NCI-H2196 (cell line): Measurements from ENCODE around the gene CD48.
"Not testable (repeated sequence)": the region's sequence is repeated elsewhere in the genome, so short reads cannot be mapped to it uniquely, and the experiment has no call there.

ENCODE experiments used
- DNase-seq: peaks from one replicate; lab custom pipeline; 2025; ENCODE audit not compliant: unreplicated experiment; lab: John Stamatoyannopoulos, UW

The CD48 gene

DNA sequence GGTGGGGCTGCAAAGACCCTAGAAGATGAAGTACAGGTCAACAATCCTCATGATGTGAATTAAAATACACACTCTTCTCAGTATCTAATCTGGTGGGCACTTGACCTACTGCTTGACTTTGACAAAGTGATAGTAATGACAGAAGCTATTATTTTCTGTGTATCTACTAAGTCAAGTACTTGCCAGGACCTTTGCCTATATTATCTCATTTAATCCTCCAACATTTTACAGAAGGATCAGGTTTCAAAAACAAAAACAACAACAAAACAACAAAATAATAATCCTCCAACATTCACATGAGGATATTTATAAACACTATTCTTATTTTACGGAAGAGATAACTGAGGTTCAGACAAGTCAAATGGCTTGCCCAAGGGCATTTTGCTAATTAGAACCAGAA, 4.4 kb upstream of the CD48 start:
- no peak for DNase-seq

- DNase-seq, result not testable (repeated sequence)
Observed at GRCh38 chr1:160714034-160714648, 2.5 kb upstream of the CD48 start.

GRCh38 chr1:160713161-160713560, 1.5 kb upstream of the CD48 start:
- DNase-seq, result no peak

- not testable (repeated sequence) for DNase-seq
Observed at GRCh38 chr1:160712525-160713080, 981 bp upstream of the CD48 start.

- no peak for DNase-seq
Observed at GRCh38 chr1:160711276-160711601, 383 bp downstream of the CD48 start.

DNA sequence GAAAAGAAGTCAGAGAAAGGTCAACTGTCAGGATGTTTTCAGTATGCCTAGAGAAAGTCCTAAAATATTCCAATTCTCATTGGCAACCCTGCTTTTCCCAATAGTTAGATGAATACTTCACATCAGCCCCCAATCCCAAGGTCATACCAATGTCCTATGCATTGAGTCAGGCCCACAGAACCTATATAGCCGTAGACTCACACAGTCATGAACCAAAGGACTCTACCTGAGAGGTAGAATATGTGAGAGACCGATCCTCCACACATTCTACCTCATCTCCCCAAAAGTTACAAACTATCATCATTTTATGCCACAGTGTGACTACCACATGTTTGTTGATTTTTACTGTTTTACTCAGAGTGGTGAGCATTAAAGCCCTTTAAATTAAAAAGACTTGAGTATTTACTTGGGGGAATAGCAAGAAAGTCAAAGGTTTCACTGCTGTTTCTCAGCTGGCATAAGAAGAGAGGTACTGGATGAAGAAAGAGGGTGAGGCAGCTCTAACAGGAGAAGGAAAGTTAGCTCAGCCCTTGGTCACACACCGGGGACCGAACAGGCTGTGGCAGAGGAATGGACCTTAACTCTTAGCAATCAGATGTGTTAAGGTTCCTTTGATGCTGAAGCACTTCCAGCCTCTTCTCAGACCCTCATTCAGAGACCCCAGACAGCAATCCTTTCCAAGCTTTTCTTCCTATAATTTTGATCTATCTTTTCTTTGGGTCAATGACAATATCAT, 937 bp downstream of the CD48 start:
- DNase-seq, result no peak

DNA sequence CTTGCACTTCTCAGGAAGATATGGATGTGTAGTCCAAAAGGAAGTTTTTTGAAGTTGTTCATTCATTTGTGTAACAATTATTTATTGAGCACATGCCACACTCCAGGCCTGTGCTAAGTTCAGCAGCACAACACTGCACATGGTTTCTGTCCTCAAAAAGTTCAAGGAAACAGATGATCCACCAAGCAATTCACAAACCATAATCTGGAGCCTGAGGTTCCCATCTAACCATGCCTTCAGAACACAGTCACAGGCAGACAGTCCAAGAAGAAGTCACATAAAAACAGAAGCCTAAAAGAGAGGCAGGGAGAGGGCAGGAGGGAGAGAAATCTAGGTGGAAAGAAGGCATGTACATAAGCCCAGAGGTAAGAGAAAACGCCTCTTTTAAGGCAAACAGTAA, 1.9 kb downstream of the CD48 start:
- no peak for DNase-seq

DNA sequence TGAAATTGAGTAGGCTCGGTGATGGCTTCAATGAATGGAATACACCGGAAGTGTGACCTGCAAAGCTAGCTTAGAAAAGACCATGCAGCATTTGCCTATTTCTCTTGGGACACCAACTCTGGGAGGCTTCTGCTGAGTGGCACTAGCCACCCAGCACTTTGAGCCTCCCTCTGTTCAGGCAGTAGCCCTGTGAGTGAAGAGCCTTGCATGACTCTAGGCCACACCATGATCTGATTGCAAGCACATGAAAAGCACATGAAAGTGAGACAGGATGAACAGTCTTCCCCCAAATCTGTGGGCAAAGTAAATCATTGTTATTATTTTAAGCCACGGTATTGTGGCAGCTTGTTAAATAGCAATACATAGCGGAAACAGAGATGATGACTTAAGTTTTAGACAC, 2.8 kb downstream of the CD48 start:
- no peak for DNase-seq

- DNase-seq, result no peak
Observed at GRCh38 chr1:160708118-160708517, 3.5 kb downstream of the CD48 start.

DNA sequence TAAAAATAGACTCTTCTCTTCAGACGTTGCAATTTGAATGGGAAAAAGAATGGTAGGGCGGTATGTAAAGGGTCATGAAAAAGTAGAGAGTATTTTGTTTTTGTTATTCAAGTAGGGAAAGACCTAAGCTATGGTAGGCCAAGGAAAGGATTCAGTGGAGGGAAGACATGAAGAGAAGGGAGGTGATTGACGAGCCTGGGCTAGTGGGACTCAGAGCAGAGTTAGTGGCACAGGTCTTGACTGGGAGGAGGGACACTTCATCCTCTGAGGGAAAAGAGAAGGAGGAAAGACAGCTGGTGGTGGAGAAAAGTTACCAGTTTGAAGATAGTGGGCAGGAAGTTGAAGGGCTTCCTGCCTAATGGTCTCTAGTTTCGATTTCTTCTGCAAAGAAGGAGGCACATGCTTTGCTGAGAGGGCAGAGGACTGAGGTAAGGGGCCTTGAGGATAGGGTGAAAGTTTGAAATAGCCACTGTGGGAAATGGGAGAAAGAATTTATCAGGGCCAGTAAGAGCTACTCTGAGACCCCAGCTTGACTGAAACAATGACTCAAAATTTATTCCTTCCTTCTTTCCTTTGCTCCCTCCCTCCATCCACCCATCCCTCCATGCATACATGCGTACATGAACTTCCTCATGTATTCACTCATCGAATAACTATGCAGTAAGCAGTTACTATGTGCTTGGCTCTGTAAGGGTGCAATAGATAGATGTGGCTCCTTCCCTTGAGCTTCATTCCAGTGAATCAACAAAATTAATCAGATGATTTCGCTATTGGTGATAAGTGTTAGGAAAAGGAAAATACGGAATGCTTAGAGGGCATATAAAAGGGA, 4.2 kb downstream of the CD48 start:
- DNase-seq, result no peak

DNA sequence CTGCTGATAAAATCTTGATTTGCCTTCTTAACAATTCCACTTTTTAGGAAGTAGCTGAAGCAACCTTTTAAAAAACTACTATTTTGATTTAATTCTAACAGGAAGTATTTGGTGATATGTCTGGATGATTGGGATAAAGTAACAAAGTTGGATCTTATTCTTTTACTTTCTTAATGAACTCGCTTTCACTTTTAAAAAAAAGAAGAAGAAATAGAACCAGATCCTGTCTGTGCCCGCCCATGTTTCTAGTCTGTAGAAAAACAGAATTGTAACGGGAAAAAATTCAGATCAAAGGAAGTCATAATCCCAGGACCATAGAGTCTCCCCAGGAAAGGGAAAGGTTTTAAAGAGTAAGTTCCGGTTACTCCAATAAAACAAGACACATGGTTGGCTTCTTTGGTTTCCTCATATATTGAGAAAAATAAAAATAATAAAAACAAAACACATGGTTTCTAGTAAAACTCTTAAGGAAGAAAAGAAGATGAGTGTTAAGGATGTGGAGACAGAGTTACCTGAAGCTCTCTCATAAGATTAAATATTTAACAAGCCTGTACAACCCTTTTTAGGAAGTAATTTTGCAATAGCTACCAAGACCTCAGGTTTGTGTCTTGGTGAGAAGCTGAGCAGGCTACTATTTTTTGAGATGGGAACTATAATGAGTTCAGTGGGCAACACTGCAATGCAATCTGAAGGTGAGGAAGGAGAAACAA, 4.9 kb downstream of the CD48 start:
- DNase-seq, result no peak

GRCh38 chr1:160705742-160706141, 5.9 kb downstream of the CD48 start:
- DNase-seq, result no peak

DNA sequence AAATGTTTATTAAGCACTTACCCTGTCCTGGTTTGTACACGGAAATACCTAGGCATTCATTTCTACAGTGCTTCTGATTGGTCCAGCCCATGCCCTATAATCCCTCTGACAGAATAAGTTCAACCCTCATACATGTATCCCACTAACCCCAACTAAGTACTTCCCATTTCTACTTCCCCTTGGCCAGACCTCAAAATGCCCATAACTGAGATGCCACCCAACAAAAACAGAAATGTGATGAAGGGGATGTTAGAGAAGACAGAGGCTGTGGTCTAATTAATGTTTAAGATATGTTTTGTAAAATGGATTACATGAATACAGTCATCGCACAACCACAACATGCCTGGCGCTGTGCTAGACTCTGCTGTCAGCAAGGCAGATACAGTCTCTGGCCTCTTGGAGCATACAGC, 6.4 kb downstream of the CD48 start:
- not testable (repeated sequence) for DNase-seq

DNA sequence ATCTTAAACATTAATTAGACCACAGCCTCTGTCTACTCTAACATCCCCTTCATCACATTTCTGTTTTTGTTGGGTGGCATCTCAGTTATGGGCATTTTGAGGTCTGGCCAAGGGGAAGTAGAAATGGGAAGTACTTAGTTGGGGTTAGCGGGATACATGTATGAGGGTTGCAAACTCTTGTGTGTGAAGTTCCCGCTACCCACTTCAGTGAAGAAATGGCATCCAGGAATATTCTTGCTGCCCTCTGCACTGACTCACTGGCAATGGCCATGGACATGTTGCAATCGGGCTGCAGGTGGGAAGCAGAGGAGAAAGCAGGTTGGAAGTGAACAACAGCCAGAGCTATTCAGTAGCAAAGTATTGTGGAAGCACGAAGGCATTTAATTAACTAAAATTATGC, 7.4 kb downstream of the CD48 start:
- no peak for DNase-seq

GRCh38 chr1:160702100-160702499, 9.5 kb downstream of the CD48 start:
- no peak for DNase-seq

DNA sequence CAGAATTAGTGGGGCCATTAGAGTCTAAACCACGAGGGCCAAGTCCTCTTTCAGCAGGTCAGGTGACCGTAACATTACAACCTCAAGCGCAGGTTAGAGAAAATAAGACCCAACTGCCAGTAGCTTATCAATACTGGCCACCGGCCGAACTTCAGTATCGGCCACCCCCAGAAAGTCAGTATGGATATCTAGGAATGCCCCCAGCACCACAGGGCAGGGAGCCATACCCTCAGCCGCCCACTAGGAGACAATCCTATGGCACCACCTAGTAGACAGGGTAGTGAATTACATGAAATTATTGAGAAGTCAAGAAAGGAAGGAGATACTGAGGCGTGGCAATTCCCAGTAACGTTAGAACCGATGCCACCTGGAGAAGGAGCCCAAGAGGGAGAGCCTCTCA, 19.2 kb downstream of the CD48 start:
- not testable (repeated sequence) for DNase-seq

DNA sequence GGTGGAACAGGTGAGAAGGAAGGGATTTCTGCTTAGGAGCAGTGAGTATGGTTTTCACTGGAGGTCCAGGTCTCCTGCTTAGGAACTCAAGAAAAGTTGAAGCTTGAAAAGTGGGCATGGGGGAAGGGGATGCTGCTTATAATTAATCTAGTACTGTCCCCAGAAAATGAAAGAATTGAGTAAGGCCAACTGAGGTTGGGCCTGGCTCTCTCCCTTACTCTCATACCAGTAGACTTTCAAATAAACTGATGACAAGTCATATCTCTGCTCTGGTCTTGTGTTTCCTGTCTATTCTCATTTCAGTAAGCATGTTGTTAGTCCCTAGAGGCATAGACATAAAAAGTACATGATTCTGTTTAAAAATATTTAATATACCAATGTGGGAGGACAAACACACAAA, 26.4 kb downstream of the CD48 start:
- DNase-seq, result no peak

GRCh38 chr1:160682983-160683865, 28.4 kb downstream of the CD48 start:
- DNase-seq, result no peak

DNA sequence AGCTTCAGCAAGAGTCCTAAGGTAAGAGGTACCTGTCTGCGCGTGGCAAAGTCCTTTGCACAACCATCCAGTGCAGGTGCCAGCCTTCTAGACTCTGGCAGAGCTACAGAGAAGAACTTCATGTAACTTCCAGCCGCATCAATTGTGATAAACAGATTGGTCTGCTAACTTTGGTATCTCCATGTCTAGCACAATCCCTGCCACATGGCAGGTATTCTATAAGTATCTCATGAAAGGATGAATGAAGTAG, 29.8 kb downstream of the CD48 start:
- DNase-seq, result no peak

DNA sequence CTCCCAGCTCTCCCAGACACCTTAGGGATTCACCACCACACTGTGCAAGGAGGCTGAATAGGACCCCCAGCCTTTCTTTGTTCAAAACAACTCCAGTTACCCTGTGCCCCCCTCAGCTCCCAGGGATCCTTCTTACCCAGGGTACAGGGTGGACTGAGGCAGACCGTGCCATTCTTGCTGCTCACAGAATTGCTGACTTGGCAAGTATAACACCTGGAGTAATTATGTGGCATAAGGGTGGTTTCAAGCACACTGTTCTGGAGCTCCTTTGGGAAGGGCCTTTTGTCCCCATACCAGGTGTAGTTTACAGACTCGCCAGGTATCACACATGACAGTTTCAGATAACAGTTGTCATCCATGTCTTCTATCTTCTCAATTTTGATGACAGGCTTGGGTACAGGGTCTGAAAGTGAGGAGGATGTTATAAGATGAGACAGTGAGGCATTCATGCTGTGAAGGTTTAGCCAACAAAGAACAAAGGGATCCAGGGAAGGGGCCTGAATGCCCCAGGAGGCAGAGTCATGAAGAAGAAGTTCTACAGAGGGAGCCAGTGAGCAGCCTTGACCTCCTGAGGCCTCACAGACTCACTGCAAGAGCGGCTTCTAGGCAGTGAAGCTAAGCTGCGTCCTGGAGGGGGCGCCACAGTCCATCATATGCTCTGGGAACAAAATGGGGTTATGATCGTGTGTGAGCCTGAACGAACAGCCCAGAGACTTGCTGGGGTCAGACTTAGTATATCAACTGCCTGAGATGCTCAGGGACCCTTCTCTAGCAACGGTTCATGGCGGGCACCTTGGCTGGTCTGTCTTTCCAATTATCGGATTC, 30.3 kb downstream of the CD48 start:
- no peak for DNase-seq
